NB4 (cell line): ENCODE measurements around the gene GNA14.

ENCODE experiments used
- CTCF ChIP-seq: IDR thresholded peaks from one replicate; pipeline ENCODE4 v1.5.1; 2012; ENCODE audit warnings: low read depth, low read length
- POLR2A ChIP-seq: IDR thresholded peaks from 2 replicates; pipeline ENCODE4 v1.6.1; 2011; ENCODE audit warnings: mild to moderate bottlenecking; ENCODE audit not compliant: insufficient read length; ENCODE audit errors: extremely low read depth

GRCh38 chr9:77588271-77588937, 59.7 kb downstream of the GNA14 start:
- TF ChIP-seq CTCF (no peak), POLR2A (no peak)
